ENCODE measurements around the gene TENM3. TPM values are rescaled to one million over a fixed set of nuclear protein-coding genes. Genes with fewer than 3 reads are reported as not detected.

TENM3 gene
- polyA plus RNA-seq, 1 of the 3 experiments (the other 2 are of a cell fraction): 10.4 TPM

- no peak for TF ChIP-seq PBX3 (IDR thresholded peaks at IDR 0.05)
- no peak for TF ChIP-seq YY1 (IDR thresholded peaks at IDR 0.05; ENCODE audit: low read depth)
- no peak for TF ChIP-seq CHD2 (IDR thresholded peaks at IDR 0.05; ENCODE audit: low read length, partially characterized antibody)
- no peak for TF ChIP-seq TAF1 (IDR thresholded peaks at IDR 0.05; ENCODE audit: borderline replicate concordance, low read depth, low read length)
- TF ChIP-seq CTCF (IDR thresholded peaks at IDR 0.05): no peak
- no peak for TF ChIP-seq TCF12 (IDR thresholded peaks at IDR 0.05)
- TF ChIP-seq GABPA (IDR thresholded peaks at IDR 0.05; ENCODE audit: low read depth): no peak
- TF ChIP-seq ELF1 (IDR thresholded peaks at IDR 0.05): no peak
- no peak for TF ChIP-seq EZH2phosphoT487 (IDR thresholded peaks at IDR 0.05; ENCODE audit: borderline replicate concordance, low read depth)
- no peak for TF ChIP-seq TEAD4 (IDR thresholded peaks at IDR 0.05; ENCODE audit: borderline replicate concordance, insufficient read depth)
- TF ChIP-seq FOXJ3 (CRISPR knock-in tag; IDR thresholded peaks at IDR 0.05): no peak
- TF ChIP-seq MEF2A (IDR thresholded peaks at IDR 0.05; ENCODE audit: borderline replicate concordance, low read depth): no peak
- no peak for TF ChIP-seq EP300 (IDR thresholded peaks at IDR 0.05; ENCODE audit: borderline replicate concordance in 1 of 2, low read depth in 1 of 2, low read length in 1 of 2)
- TF ChIP-seq, protein P1, sequence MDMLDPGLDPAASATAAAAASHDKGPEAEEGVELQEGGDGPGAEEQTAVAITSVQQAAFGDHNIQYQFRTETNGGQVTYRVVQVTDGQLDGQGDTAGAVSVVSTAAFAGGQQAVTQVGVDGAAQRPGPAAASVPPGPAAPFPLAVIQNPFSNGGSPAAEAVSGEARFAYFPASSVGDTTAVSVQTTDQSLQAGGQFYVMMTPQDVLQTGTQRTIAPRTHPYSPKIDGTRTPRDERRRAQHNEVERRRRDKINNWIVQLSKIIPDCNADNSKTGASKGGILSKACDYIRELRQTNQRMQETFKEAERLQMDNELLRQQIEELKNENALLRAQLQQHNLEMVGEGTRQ (IDR thresholded peaks at IDR 0.05; ENCODE audit: borderline replicate concordance, low read depth, low read length): no peak
- H3K27ac ChIP-seq (ENCODE audit: low read depth in 2 of 2, low read length in 1 of 2): no peak overlapping the region
- H3F3A ChIP-seq (replicated peaks; ENCODE audit: insufficient read depth): no peaks in the 10 kb centered on the region
- H4K20me1 ChIP-seq (ENCODE audit: insufficient read depth): no peaks in the 10 kb centered on the region
- H3K9me3 ChIP-seq: no peaks in the 10 kb centered on the region
- whole genome bisulfite sequencing (ENCODE audit: low lambda C conversion rate): 92% methylated on average over 10 of the region's 10 CpGs
- ChIA-PET CTCF (interaction anchor here (0.8 to 1.2 kb wide), 2 partner anchors 11 to 44 kb away, joined by 3 read pairs; no protein-coding TSS in a partner anchor), POLR2A (no interaction called here)
- no peaks in the 10 kb centered on the region for H3K9me2 ChIP-seq
- H3K4me1 ChIP-seq (ENCODE audit: control insufficient read depth in 1 of 2, insufficient read depth in 2 of 2, low read depth in 1 of 2, low read length in 1 of 2): no peaks in the 10 kb centered on the region
- H3K36me3 ChIP-seq (replicated peaks in 1 of 2; ENCODE audit: control insufficient read depth in 1 of 2, insufficient read depth in 2 of 2, low read length in 1 of 2): no peaks in the 10 kb centered on the region
- H3K4me2 ChIP-seq: no peak overlapping the region
- no peaks in the 10 kb centered on the region for H3K79me2 ChIP-seq (ENCODE audit: insufficient read depth)
- H3K27me3 ChIP-seq (ENCODE audit: insufficient read depth): no peaks in the 10 kb centered on the region
- DNase-seq: no peak
- H2AFZ ChIP-seq (ENCODE audit: low read depth): no peak overlapping the region
- no peak overlapping the region for H3K4me3 ChIP-seq (ENCODE audit: low read depth in 2 of 2, low read length in 1 of 2)
- no peak overlapping the region for H3K9ac ChIP-seq
These were observed 11.0 kb downstream of the TENM3 start for GRCh38 chr4:182254026-182254780.
